ENCODE measurements around the gene KIF21B. TPM values are rescaled to one million over a fixed set of nuclear protein-coding genes. Genes with fewer than 3 reads are reported as not detected.

The KIF21B gene
- polyA plus RNA-seq, 3 donors, result 2.0 to 2.3 (median 2.0) TPM

- DNase-seq (ENCODE audit: low read depth in 3 of 3, low spot score in 2 of 3), result no peak
Measured at GRCh38 chr1:201000391-201000790, 23.1 kb downstream of the KIF21B start.

GRCh38 chr1:200999667-201000066 lies 23.8 kb downstream of the KIF21B start:
- DNase-seq (ENCODE audit: low read depth in 3 of 3, low spot score in 2 of 3), result no peak

GRCh38 chr1:200998323-200998722 lies 25.2 kb downstream of the KIF21B start:
- DNase-seq (ENCODE audit: low read depth in 3 of 3, low spot score in 2 of 3), result no peak

GRCh38 chr1:200992382-200993048 lies 31.0 kb downstream of the KIF21B start:
- no peak for DNase-seq (ENCODE audit: low read depth in 3 of 3, low spot score in 2 of 3)

GRCh38 chr1:200991097-200991614 lies 32.4 kb downstream of the KIF21B start:
- no peak for DNase-seq (ENCODE audit: low read depth in 3 of 3, low spot score in 2 of 3)

- no peak for DNase-seq (ENCODE audit: low read depth in 3 of 3, low spot score in 2 of 3)
Measured at GRCh38 chr1:200990114-200990513, 33.4 kb downstream of the KIF21B start.

GRCh38 chr1:200989337-200989736 lies 34.2 kb downstream of the KIF21B start:
- DNase-seq (ENCODE audit: low read depth in 3 of 3, low spot score in 2 of 3), result no peak

- no peak for DNase-seq (ENCODE audit: low read depth in 3 of 3, low spot score in 2 of 3)
Measured at GRCh38 chr1:200988693-200989092, 34.8 kb downstream of the KIF21B start.

GRCh38 chr1:200985481-200985880 lies 38.0 kb downstream of the KIF21B start:
- DNase-seq (ENCODE audit: low read depth in 3 of 3, low spot score in 2 of 3), result no peak

- no peak for DNase-seq (ENCODE audit: low read depth in 3 of 3, low spot score in 2 of 3)
Measured at GRCh38 chr1:200983035-200983561, 40.4 kb downstream of the KIF21B start.

- peak in 1 of 3 donors; percentile 17 for DNase-seq (ENCODE audit: low read depth in 3 of 3, low spot score in 2 of 3)
Measured at GRCh38 chr1:200982071-200982945, 41.2 kb downstream of the KIF21B start.

- DNase-seq (ENCODE audit: low read depth in 3 of 3, low spot score in 2 of 3), result no peak
Measured at GRCh38 chr1:200981278-200981677, 42.2 kb downstream of the KIF21B start.

- DNase-seq (ENCODE audit: low read depth in 3 of 3, low spot score in 2 of 3), result no peak
Measured at GRCh38 chr1:200980873-200981272, 42.6 kb downstream of the KIF21B start.

GRCh38 chr1:200980452-200980772 lies 43.1 kb downstream of the KIF21B start:
- no peak for DNase-seq (ENCODE audit: low read depth in 3 of 3, low spot score in 2 of 3)

GRCh38 chr1:200979574-200980451 lies 43.7 kb downstream of the KIF21B start:
- no peak for DNase-seq (ENCODE audit: low read depth in 3 of 3, low spot score in 2 of 3)

- DNase-seq (ENCODE audit: low read depth in 3 of 3, low spot score in 2 of 3), result no peak
Measured at GRCh38 chr1:200977071-200977754, 46.3 kb downstream of the KIF21B start.

GRCh38 chr1:200976634-200977033 lies 46.9 kb downstream of the KIF21B start:
- DNase-seq (ENCODE audit: low read depth in 3 of 3, low spot score in 2 of 3), result no peak

GRCh38 chr1:200975458-200975857 lies 48.1 kb downstream of the KIF21B start:
- DNase-seq (ENCODE audit: low read depth in 3 of 3, low spot score in 2 of 3), result no peak

GRCh38 chr1:200974711-200975110 lies 48.8 kb downstream of the KIF21B start:
- DNase-seq (ENCODE audit: low read depth in 3 of 3, low spot score in 2 of 3), result no peak
